SW 1271 (cell line): ENCODE results near the gene EFCAB11.
A peak's percentile ranks its signal among the peaks of the same experiment; 100 is the strongest.

Experiments
- DNase-seq, 2 experiments: peaks; one replicate each; lab custom pipeline; 2025; lab: John Stamatoyannopoulos, UW

Gene EFCAB11

GRCh38 chr14:89957376-89957775 lies 2.8 kb upstream of the EFCAB11 start:
- no peak for DNase-seq

GRCh38 chr14:89956661-89957009 lies 2.1 kb upstream of the EFCAB11 start:
- no peak for DNase-seq

- peak; percentile 73 to 94 for DNase-seq
Observed at GRCh38 chr14:89955745-89956660, 1.5 kb upstream of the EFCAB11 start, which contains the start of gene TDP1. Gene TDP1 (plus strand): TSS chr14:89955927. CDS start chr14:89963115, 7,188 bp downstream.

GRCh38 chr14:89955022-89955744 lies 653 bp upstream of the EFCAB11 start:
- no peak for DNase-seq

GRCh38 chr14:89953602-89954001 lies 928 bp downstream of the EFCAB11 start:
- no peak for DNase-seq

- DNase-seq: no peak
Observed at GRCh38 chr14:89952576-89952975, 2.0 kb downstream of the EFCAB11 start.

GRCh38 chr14:89947344-89947743 lies 7.2 kb downstream of the EFCAB11 start:
- DNase-seq: no peak

- DNase-seq: no peak
Observed at GRCh38 chr14:89941830-89942377, 12.6 kb downstream of the EFCAB11 start.

GRCh38 chr14:89936654-89937185 lies 17.8 kb downstream of the EFCAB11 start:
- peak in 1 of 2 experiments; percentile 10 for DNase-seq

- DNase-seq: no peak
Observed at GRCh38 chr14:89933002-89933401, 21.5 kb downstream of the EFCAB11 start.

- DNase-seq: no peak
Observed at GRCh38 chr14:89927186-89927865, 27.2 kb downstream of the EFCAB11 start.

- DNase-seq: no peak
Observed at GRCh38 chr14:89926694-89927093, 27.8 kb downstream of the EFCAB11 start.

GRCh38 chr14:89924268-89924667 lies 30.3 kb downstream of the EFCAB11 start:
- DNase-seq: no peak

GRCh38 chr14:89922031-89922907 lies 32.3 kb downstream of the EFCAB11 start:
- no peak for DNase-seq

GRCh38 chr14:89921346-89921745 lies 33.2 kb downstream of the EFCAB11 start:
- DNase-seq: no peak

GRCh38 chr14:89920056-89920455 lies 34.5 kb downstream of the EFCAB11 start:
- no peak for DNase-seq

GRCh38 chr14:89918721-89919120 lies 35.8 kb downstream of the EFCAB11 start:
- no peak for DNase-seq

GRCh38 chr14:89915114-89915878 lies 39.2 kb downstream of the EFCAB11 start:
- DNase-seq: peak; percentile 19 to 71

GRCh38 chr14:89912667-89913211 lies 41.8 kb downstream of the EFCAB11 start:
- peak in 1 of 2 experiments; percentile 16 for DNase-seq

- no peak for DNase-seq
Observed at GRCh38 chr14:89912221-89912620, 42.3 kb downstream of the EFCAB11 start.
